Stomach (tissue), 4 donors: ENCODE results near the gene SPOCK2.

Source experiments
- POLR2A ChIP-seq, 4 donors: fragments of 450-650 bp; IDR thresholded peaks; one replicate each; pipeline ENCODE4 v1.6.1; 2016; ENCODE audit warnings: antibody characterized with exemption in 4 of 4, control low read depth in 2 of 4, mild to moderate bottlenecking in 1 of 4, moderate library complexity in 1 of 4
- POLR2AphosphoS5 ChIP-seq, 3 donors: sonication (generic); formaldehyde crosslinking; IDR thresholded peaks; one replicate each; pipeline ENCODE4 v1.6.1; 2016; ENCODE audit warnings: antibody characterized with exemption in 3 of 3

DNA sequence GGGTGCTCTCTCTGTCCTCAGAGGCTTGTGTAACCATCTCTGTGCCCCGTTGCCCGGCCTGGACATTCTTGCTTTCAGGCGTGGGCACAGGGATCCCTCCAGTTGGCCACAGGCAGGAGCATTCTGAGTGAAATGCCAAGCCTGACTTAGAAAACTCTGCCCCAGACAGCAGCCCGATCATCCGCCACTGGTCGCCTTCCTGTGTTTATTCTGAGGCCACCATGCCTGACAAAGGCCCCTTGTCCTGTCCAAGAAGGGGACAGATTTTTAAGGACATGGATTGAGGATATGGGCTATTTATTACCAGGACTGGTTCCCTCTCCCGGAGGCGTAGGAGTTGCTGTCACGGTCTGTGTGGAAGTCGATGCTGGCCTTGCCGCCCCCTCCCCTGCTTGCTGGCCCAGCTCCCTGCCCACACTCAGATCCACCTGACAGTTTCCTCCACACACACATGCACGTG, 54.3 kb downstream of the SPOCK2 start:
- TF ChIP-seq POLR2A (IDR thresholded peaks at IDR 0.05) (no peak), POLR2AphosphoS5 (IDR thresholded peaks at IDR 0.05) (no peak)
